Activated CD4-positive, alpha-beta memory T cell treated with anti-CD3 and anti-CD28 coated beads, Interleukin-2, amount 10 ng/mL, durations not matched to agents 7 days and 5 days (primary cell): ENCODE measurements around the gene CASS4. TPM values are rescaled to one million over a fixed set of nuclear protein-coding genes. Genes with fewer than 3 reads are reported as not detected.
"Not testable (repeated sequence)": the region's sequence is repeated elsewhere in the genome, so short reads cannot be mapped to it uniquely, and the experiment has no call there.

Experiments
- CTCF ChIA-PET: fragments of 350-600 bp; sonication (Branson Sonifier 250); formaldehyde crosslinking; loops from one replicate; lab custom pipeline; 2021; ENCODE audit warnings: antibody characterized with exemption, inconsistent platforms; lab: Charles Lee
- POLR2A ChIA-PET: fragments of 350-600 bp; sonication (Branson Sonifier 250); formaldehyde crosslinking; loops from one replicate; lab custom pipeline; 2021; ENCODE audit warnings: antibody characterized with exemption; lab: Charles Lee
- DNase-seq: peaks from one replicate; pipeline ENCODE4 v3.0.0-alpha.2; 2020
- H3K27ac Mint-ChIP-seq: one replicate; pipeline ENCODE4 v1.8.0; 2021; ENCODE audit warnings: mild to moderate bottlenecking, mixed read lengths
- H3K27me3 Mint-ChIP-seq: one replicate; pipeline ENCODE4 v1.8.0; 2021; ENCODE audit warnings: mixed read lengths
- H3K36me3 Mint-ChIP-seq: one replicate; pipeline ENCODE4 v1.8.0; 2021; ENCODE audit warnings: low read depth, mixed read lengths
- H3K4me1 Mint-ChIP-seq: one replicate; pipeline ENCODE4 v1.8.0; 2021; ENCODE audit warnings: mixed read lengths
- H3K4me3 Mint-ChIP-seq: one replicate; pipeline ENCODE4 v1.8.0; 2021; ENCODE audit warnings: mild to moderate bottlenecking, mixed read lengths
- H3K9me3 Mint-ChIP-seq: one replicate; pipeline ENCODE4 v1.8.0; 2021; ENCODE audit warnings: mixed read lengths
- total RNA-seq, 2 experiments: library from RNA; stranded (reverse); gene quantifications; one replicate each; pipeline ENCODE4 v1.2.3, GENCODE V29; 2021

CASS4 gene
- total RNA-seq, 2 experiments from 2014 or later: 13.2 TPM

GRCh38 chr20:56381501-56381900, 30.6 kb upstream of the CASS4 start:
- CTCF ChIA-PET: no interaction called here
- no peak for DNase-seq
- H3K4me3 Mint-ChIP-seq: no peak overlapping the region
- H3K27ac Mint-ChIP-seq: no peak overlapping the region
- H3K4me1 Mint-ChIP-seq: peaks cover 62% of the 10 kb centered on the region
- peaks cover 88% of the 10 kb centered on the region for H3K36me3 Mint-ChIP-seq
- no peaks in the 10 kb centered on the region for H3K9me3 Mint-ChIP-seq
- no peaks in the 10 kb centered on the region for H3K27me3 Mint-ChIP-seq
- POLR2A ChIA-PET: interaction anchor here (1.0 to 1.8 kb wide), 2 partner anchors 9 to 11 kb away, joined by 6 read pairs; partner anchors contain the start of genes AURKA and CSTF1

- no peak for DNase-seq
- Mint-ChIP-seq H3K27me3 (no peaks in the 10 kb centered on the region), H3K4me1 (peaks cover 61% of the 10 kb centered on the region), H3K27ac (no peak overlapping the region), H3K9me3 (no peaks in the 10 kb centered on the region), H3K4me3 (no peak overlapping the region), H3K36me3 (peaks cover 85% of the 10 kb centered on the region)
- POLR2A ChIA-PET: interaction anchor here (1.0 to 2.5 kb wide), 3 partner anchors 9 to 13 kb away, joined by 4 to 11 read pairs (median 5); partner anchors contain the start of genes AURKA and CSTF1
- CTCF ChIA-PET: no interaction called here
Observed at GRCh38 chr20:56382696-56383095, 29.4 kb upstream of the CASS4 start.

- Mint-ChIP-seq H3K4me3 (no peak overlapping the region), H3K27ac (no peak overlapping the region), H3K4me1 (peaks cover 63% of the 10 kb centered on the region), H3K27me3 (no peaks in the 10 kb centered on the region), H3K36me3 (peaks cover 85% of the 10 kb centered on the region), H3K9me3 (no peaks in the 10 kb centered on the region)
- POLR2A ChIA-PET: interaction anchor here (1.0 to 2.5 kb wide), 3 partner anchors 8 to 12 kb away, joined by 4 to 11 read pairs (median 5); partner anchors contain the start of genes AURKA and CSTF1
- DNase-seq: no peak
- CTCF ChIA-PET: interaction anchor here (1.1 kb wide), 1 partner anchor 25 kb away, joined by 4 read pairs; the partner anchor contains the start of gene FAM210B
Observed at GRCh38 chr20:56383334-56383733, 28.7 kb upstream of the CASS4 start.

GRCh38 chr20:56385130-56385529, 26.9 kb upstream of the CASS4 start:
- DNase-seq: no peak
- Mint-ChIP-seq H3K4me3 (no peak overlapping the region), H3K9me3 (no peaks in the 10 kb centered on the region), H3K27me3 (no peaks in the 10 kb centered on the region), H3K36me3 (peaks cover 87% of the 10 kb centered on the region), H3K27ac (no peak overlapping the region), H3K4me1 (peaks cover 66% of the 10 kb centered on the region)
- CTCF ChIA-PET: no interaction called here
- POLR2A ChIA-PET: no interaction called here

- no peaks in the 10 kb centered on the region for H3K9me3 Mint-ChIP-seq
- H3K4me1 Mint-ChIP-seq: peaks cover 69% of the 10 kb centered on the region
- DNase-seq: no peak
- no peaks in the 10 kb centered on the region for H3K27me3 Mint-ChIP-seq
- peaks cover 87% of the 10 kb centered on the region for H3K36me3 Mint-ChIP-seq
- ChIA-PET POLR2A (no interaction called here), CTCF (interaction anchor here (0.6 kb wide), 1 partner anchor 11 kb away, joined by 3 read pairs; no protein-coding TSS in a partner anchor)
- H3K4me3 Mint-ChIP-seq: no peak overlapping the region
- H3K27ac Mint-ChIP-seq: no peak overlapping the region
Observed at GRCh38 chr20:56386219-56386618, 25.8 kb upstream of the CASS4 start.

- no peak overlapping the region for H3K4me3 Mint-ChIP-seq
- ChIA-PET CTCF (no interaction called here), POLR2A (no interaction called here)
- H3K4me1 Mint-ChIP-seq: peaks cover 61% of the 10 kb centered on the region
- H3K9me3 Mint-ChIP-seq: no peaks in the 10 kb centered on the region
- H3K27ac Mint-ChIP-seq: peak overlapping the region; percentile 2
- no peak for DNase-seq
- no peaks in the 10 kb centered on the region for H3K27me3 Mint-ChIP-seq
- H3K36me3 Mint-ChIP-seq: peaks cover 74% of the 10 kb centered on the region
Observed at GRCh38 chr20:56388882-56389281, 23.2 kb upstream of the CASS4 start.

- POLR2A ChIA-PET: no interaction called here
- H3K27me3 Mint-ChIP-seq: no peaks in the 10 kb centered on the region
- H3K9me3 Mint-ChIP-seq: no peaks in the 10 kb centered on the region
- no peak for DNase-seq
- peaks cover 66% of the 10 kb centered on the region for H3K4me1 Mint-ChIP-seq
- H3K27ac Mint-ChIP-seq: peak overlapping the region; percentile 17
- H3K4me3 Mint-ChIP-seq: peak overlapping the region; percentile 47
- H3K36me3 Mint-ChIP-seq: peaks cover 70% of the 10 kb centered on the region
- CTCF ChIA-PET: no interaction called here
Observed at GRCh38 chr20:56389807-56390206, 22.3 kb upstream of the CASS4 start.

GRCh38 chr20:56390396-56390795, 21.7 kb upstream of the CASS4 start:
- not testable (repeated sequence) for H3K9me3 Mint-ChIP-seq, H3K27ac Mint-ChIP-seq, DNase-seq, H3K27me3 Mint-ChIP-seq
- ChIA-PET CTCF (interaction anchor here (0.9 kb wide), 1 partner anchor 17 kb away, joined by 3 read pairs; no protein-coding TSS in a partner anchor), POLR2A (interaction anchor here (1.2 to 4.1 kb wide), 6 partner anchors 9 to 86 kb away, joined by 6 to 58 read pairs (median 14); partner anchors contain the start of genes CASS4 and FAM210B)
- Mint-ChIP-seq H3K4me3 (peak overlapping the region; percentile 47), H3K4me1 (peaks cover 67% of the 10 kb centered on the region), H3K36me3 (peaks cover 71% of the 10 kb centered on the region)

GRCh38 chr20:56391037-56391436, 21.0 kb upstream of the CASS4 start:
- ChIA-PET POLR2A (interaction anchor here (0.5 to 4.1 kb wide), 17 partner anchors 8 to 94 kb away, joined by 4 to 58 read pairs (median 6); partner anchors contain the start of genes CASS4, FAM210B and RTF2), CTCF (interaction anchor here (0.9 to 1.8 kb wide), 2 partner anchors 18 to 78 kb away, joined by 3 to 12 read pairs; partner anchors contain the start of gene RTF2)
- DNase-seq: no peak
- H3K27ac Mint-ChIP-seq: no peak overlapping the region
- no peak overlapping the region for H3K4me3 Mint-ChIP-seq
- H3K27me3 Mint-ChIP-seq: no peaks in the 10 kb centered on the region
- H3K36me3 Mint-ChIP-seq: peaks cover 72% of the 10 kb centered on the region
- peaks cover 70% of the 10 kb centered on the region for H3K4me1 Mint-ChIP-seq
- no peaks in the 10 kb centered on the region for H3K9me3 Mint-ChIP-seq

GRCh38 chr20:56391596-56392131, 20.4 kb upstream of the CASS4 start:
- H3K9me3 Mint-ChIP-seq: no peaks in the 10 kb centered on the region
- no peak for DNase-seq
- H3K36me3 Mint-ChIP-seq: peaks cover 69% of the 10 kb centered on the region
- no peak overlapping the region for H3K27ac Mint-ChIP-seq
- no peak overlapping the region for H3K4me3 Mint-ChIP-seq
- ChIA-PET CTCF (interaction anchor here (0.8 to 1.8 kb wide), 4 partner anchors 18 to 124 kb away, joined by 3 to 12 read pairs (median 3); partner anchors contain the start of gene RTF2), POLR2A (interaction anchor here (0.5 to 4.1 kb wide), 31 partner anchors 9 to 1000 kb away, joined by 3 to 58 read pairs (median 5); partner anchors contain the start of genes CASS4, FAM210B and RTF2)
- peaks cover 65% of the 10 kb centered on the region for H3K4me1 Mint-ChIP-seq
- no peaks in the 10 kb centered on the region for H3K27me3 Mint-ChIP-seq

GRCh38 chr20:56392132-56392880, 19.8 kb upstream of the CASS4 start, which contains the start of the genes AURKA and CSTF1:
TSS of gene AURKA (minus strand) at chr20:56392215. CDS start at chr20:56388197, 4,018 bp downstream.
TSS of gene CSTF1 (plus strand) at chr20:56392645. CDS start at chr20:56395553, 2,908 bp downstream.
- Mint-ChIP-seq H3K9me3 (no peaks in the 10 kb centered on the region), H3K4me3 (no peak within 1 kb of the TSS), H3K27me3 (no peaks in the 10 kb centered on the region), H3K27ac (no peak within 1 kb of the TSS), H3K36me3 (peaks cover 72% of the 10 kb centered on the region), H3K4me1 (peaks cover 66% of the 10 kb centered on the region)
- DNase-seq: peak; percentile 99
- ChIA-PET POLR2A (interaction anchor here (0.7 to 4.1 kb wide), 29 partner anchors 9 to 1000 kb away, joined by 3 to 58 read pairs (median 5); partner anchors contain the start of genes CASS4, FAM210B and RTF2), CTCF (interaction anchor here (0.8 to 1.8 kb wide), 5 partner anchors 17 to 123 kb away, joined by 3 to 12 read pairs (median 3); partner anchors contain the start of gene RTF2)

- Mint-ChIP-seq H3K9me3 (no peaks in the 10 kb centered on the region), H3K27me3 (no peaks in the 10 kb centered on the region), H3K4me3 (no peak overlapping the region), H3K27ac (no peak overlapping the region), H3K4me1 (peaks cover 64% of the 10 kb centered on the region), H3K36me3 (peaks cover 73% of the 10 kb centered on the region)
- POLR2A ChIA-PET: interaction anchor here (0.6 to 4.1 kb wide), 23 partner anchors 12 to 1005 kb away, joined by 3 to 58 read pairs (median 7); partner anchors contain the start of genes CASS4, FAM210B and RTF2
- no peak for DNase-seq
- CTCF ChIA-PET: interaction anchor here (0.8 to 2.1 kb wide), 5 partner anchors 17 to 76 kb away, joined by 3 to 6 read pairs (median 4); partner anchors contain the start of genes CASS4 and RTF2
Observed at GRCh38 chr20:56392881-56393482, 19.1 kb upstream of the CASS4 start.
